Posterior vena cava (tissue), 2 donors: Measurements from ENCODE around the gene SRSF6. TPM values are rescaled to one million over a fixed set of nuclear protein-coding genes. Genes with fewer than 3 reads are reported as not detected.
"Not testable (repeated sequence)": the region's sequence is repeated elsewhere in the genome, so short reads cannot be mapped to it uniquely, and the experiment has no call there.

Experiments used
- DNase-seq: peaks from one replicate; pipeline ENCODE4 v3.0.0-alpha.2; 2020; ENCODE audit warnings: low spot score
- intact Hi-C, 2 donors: fragments of 100-400 bp; cut with DNase I; formaldehyde crosslinking; loops; one replicate each; pipeline versions ENCODE4 v1.14.1 to v1.14.2; 2022 to 2023
- long read RNA-seq, 2 donors: library from polyadenylated mRNA; unstranded; transcript quantifications; one replicate each; pipeline ENCODE4 v2.0.0, GENCODE V29; 2020 to 2021
- total RNA-seq, 2 donors: library from RNA; stranded (reverse); fragmentation: NEBNext Ultra II Directional; extraction: Animal tissue kit (Norgen Biotek cat#: 25700); gene quantifications; one replicate each; pipeline ENCODE4 v1.2.1, GENCODE V29; 2021
- donor health status: DM: yes; HTN: yes; CAD: no.
- donor health status: DM: yes; HTN: yes; CAD: no.

Gene SRSF6
- total RNA-seq, result 10 to 100 TPM; 58.5 to 70.4 TPM
- long read RNA-seq, donor 1, full-length matches to known transcripts, result 4 of 9 reads
- long read RNA-seq, donor 1, partial matches to known transcripts, result 4 of 9 reads
- long read RNA-seq, donor 1, other reads (novel, unspliced or antisense), result 1 of 9 reads
- long read RNA-seq, donor 2, full-length matches to known transcripts, result 4 of 15 reads
- long read RNA-seq, donor 2, partial matches to known transcripts, result 2 of 15 reads
- long read RNA-seq, donor 2, other reads (novel, unspliced or antisense), result 9 of 15 reads

DNA sequence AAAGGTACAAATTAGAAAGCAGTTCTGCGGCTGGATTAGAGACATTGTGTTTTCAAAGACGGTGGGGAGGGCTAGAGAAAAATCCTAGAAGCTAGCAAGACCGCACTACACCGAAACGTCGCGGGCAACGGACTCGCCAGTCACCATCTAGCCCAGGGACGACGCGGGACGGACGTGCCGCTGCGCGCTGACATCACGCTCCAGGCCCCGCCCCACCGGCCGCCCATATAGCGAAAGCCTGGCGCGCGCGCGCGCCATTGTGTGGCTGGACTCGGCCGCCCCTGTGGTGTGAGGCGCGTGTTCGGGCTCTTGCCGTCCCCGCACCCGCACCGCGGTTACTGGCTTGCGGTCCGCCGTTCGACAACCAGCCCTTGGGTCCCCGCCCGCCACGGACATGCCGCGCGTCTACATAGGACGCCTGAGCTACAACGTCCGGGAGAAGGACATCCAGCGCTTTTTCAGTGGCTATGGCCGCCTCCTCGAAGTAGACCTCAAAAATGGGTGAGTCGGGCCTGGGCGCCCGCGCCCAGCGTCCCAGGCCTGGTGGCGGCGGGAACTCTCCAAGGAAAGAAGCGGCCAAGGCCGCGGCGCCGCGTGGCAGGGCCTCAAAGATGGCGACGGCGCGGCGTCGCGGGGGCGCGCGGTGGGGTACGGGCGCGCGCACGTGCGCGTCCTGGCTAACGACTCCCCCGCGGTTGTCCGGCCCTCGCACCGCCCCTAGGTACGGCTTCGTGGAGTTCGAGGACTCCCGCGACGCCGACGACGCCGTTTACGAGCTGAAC, at the start of gene SRSF6:
SRSF6 (plus strand) TSS at position 257 of the 782 bp plus-strand sequence; CDS start at position 395, 138 bp downstream.
- intact Hi-C loops, result no loop called here
- peak; percentile 99 for DNase-seq

DNA sequence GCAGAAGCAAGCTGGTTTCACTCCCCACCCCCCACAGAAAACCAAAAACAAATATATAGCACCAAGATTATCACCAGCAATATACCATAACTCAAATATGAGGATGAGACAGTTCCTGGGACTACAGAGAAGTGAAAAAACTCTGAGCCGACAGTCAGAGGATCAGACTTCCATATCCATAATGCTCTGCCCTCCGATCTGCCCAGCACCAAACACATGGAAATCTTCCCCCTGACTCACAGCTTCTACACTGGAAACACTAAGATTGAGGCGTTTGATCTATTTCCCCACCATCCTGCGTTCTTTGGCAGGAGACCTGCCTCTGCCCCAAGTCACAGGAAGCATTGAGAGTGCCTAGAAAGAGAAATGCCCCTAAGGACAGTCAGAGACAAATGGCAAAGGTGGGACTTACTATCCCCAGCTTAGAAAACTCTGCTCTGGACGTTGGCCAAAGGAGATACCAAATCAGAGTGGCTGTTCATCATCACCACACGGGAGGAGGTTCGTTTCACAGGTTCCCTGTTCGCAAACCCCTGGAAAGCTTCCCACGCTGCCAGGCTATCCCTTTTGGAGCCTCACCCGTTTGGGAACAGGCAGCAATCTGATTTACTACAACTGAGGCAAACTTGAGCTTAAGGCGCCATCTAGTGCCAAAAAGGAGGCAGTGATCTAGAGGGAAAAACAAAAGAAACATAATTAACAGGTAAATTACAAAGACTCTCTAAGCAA, 48.7 kb upstream of the SRSF6 start:
- intact Hi-C loops, result no loop called here
- no peak for DNase-seq

DNA sequence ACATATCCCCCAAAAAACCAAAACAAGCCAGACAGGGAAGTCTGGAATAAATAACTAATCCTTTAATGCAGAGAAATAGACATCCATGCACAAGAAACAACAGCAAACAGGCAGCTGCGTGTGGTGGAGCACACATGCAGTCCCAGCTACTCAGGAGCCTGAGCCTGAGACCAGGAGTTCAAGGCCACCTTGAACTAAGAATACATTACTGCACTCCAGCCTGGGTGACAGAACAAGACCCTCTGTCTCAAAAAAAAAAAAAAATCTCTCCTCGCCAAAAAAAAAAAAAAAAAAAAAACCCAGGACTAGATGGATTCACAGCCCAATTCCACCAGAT, 48.2 kb upstream of the SRSF6 start:
- DNase-seq, result no peak
- intact Hi-C loops, result no loop called here

DNA sequence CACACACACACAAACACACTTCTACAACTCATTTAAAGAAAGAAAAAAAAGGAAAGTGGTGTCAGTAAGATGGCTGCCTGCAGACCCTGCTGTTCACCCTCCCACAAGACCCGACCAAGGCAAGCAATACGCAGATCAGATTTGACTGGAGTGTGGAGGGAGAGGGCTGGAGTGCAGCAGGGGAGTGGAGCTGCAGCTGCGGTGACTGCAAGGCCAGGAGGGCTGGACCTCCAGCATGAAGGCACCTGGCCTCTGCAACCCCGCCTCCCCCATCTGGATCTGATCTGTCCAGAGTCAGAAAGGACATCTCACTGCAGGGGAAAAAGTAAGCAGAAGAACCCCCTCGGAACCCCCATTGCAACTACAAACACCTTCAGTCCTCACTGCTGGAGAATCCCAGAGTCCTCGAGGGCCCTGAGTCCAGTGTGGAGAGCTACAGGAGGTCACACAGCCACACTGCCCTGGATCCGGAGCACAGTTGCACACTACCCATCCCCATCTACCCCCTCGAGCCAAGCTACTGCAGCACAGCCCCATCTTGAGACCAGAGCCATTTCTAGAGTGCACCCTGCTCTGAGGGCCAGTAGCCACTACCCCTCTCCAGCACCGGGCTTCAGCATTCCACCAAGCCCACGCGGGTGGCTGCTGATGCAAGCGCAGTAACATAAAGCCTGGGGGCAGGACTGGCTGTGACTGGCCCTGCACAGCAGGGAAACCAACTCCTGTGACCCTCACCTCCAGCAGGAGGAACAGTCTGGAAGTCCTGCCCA, 41.9 kb upstream of the SRSF6 start:
- intact Hi-C loops, result no loop called here
- no peak for DNase-seq

DNA sequence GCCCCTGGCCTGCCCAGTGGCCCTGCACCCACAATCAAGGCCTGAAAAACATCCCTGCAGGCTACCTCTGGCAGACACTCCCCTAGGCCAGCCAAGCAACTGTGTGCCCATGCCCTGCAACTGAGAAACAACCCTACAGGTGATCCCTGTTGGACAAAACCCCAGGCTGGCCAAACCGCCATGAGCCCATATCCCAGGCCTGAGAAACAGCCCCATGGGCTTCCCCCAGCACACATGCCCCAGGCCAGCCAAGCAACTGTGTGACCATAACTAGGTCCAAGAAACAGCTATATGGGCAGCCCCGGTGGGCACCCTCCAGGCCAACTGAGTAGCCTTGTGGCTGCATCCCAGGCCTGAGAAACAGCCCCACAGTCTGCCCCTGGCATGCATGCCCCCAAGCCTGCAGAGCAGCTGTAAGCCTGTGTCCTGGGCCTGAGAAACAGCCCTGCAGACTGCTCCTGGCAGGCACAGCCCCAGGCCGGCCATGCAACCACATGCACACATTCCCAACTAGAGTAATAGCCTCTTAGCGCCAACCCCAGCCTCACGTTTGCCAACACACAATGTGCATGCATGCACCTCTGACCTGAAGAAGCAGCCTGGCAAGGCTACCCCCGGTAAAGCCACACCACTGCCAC, 41.0 kb upstream of the SRSF6 start:
- no peak for DNase-seq
- intact Hi-C loops, result no loop called here

DNA sequence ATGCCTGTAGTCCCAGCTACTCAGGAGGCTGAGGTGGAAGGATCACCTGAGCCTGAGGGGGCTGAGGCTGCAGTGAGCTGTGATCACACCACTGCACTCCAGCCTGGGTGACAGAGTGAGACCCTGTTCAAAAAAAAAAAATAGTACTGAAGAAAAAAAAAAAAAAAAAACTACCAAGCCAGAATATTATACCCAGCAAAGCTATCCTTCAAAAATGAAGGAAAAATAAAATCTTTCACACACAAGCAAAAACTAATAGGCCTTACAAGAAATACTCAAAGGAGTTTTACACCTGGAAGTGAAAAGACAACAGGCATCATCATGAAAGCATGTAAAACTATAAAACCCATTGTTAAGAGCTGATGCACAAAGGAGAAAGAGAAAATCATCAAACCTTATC, 37.5 kb upstream of the SRSF6 start:
- intact Hi-C loops, result no loop called here

DNA sequence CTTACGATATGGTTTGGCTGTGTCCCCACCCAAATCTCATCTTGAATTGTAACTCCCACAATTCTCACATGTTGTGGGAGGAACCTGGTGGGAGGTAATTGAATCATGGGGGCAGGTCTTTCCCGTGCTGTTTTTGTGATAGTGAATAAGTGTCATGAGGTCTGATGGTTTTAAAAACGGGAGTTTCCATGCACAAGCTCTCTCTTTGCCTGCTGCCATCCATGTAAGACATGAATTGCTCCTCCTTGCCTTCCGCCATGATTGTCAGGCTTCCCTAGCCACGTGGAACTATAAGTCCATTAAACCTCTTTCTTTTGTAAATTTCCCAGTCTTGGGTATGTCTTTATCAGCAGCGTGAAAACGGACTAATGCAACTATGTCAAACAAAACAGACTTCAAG, 36.8 kb upstream of the SRSF6 start:
- intact Hi-C loops, DNase-seq: not testable (repeated sequence)

More for the DNA sequence above, 37.5 kb upstream of the SRSF6 start:
- no peak for DNase-seq

DNA sequence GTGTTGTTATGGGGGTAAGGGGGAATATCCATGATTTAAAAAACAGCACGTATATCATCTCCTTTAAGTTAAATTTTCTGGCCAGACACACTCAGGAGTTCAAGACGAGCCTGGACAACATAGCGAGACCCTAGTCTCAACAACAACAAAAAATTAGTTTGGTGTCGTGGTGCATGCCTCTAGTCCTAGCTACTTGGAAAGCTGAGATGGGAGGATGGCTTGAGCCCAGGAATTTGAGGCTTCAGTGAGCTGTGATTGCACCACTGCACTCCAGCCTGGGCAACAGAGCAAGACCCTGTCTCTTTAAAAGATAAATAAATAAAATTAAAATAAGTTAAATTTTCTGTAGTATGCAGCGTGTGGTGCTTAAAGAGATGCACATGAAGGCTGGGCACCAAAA, 31.5 kb upstream of the SRSF6 start:
- intact Hi-C loops, result no loop called here
- DNase-seq, result no peak

DNA sequence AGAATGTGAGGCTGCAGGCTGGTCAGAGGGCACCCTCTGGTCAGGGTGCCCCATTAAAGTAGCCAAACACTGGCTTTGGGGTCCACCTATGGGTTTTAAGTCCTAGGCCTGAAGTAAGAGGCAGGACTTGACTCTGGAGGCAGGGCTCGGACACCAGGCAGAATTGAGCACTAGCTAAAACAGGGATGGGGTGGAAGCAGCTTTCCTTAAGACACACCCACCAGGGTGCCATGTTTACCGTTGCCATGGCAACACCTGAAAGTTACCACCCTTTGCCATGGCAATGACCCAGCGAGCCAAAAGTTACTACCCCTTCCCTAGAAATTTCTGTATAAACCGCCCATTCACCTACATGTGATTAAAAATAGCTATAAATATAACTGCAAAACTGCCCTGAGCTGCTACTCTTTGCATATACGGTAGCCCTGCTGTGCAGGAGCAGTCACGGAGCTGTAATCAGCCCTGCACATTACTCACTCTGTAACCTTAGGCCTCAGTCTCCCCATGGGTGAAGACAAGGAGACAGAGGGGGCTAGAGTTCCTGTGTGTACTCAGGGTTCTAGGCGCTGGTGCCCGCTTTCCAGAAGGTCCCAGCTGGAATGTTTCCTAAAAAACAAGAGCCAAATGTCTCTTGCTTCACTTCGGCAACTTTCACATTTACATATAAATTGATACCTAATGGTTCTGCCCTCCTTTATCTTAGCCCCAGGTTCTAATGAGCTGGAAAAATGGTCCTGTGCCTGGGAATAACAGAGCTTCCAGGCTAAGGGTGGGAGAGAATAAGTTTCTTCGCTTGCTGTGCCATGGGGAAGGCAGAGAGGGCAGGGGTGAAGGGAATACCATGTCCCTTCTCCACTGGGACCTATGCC, 27.2 kb upstream of the SRSF6 start:
- no peak for DNase-seq
- intact Hi-C loops, result no loop called here

DNA sequence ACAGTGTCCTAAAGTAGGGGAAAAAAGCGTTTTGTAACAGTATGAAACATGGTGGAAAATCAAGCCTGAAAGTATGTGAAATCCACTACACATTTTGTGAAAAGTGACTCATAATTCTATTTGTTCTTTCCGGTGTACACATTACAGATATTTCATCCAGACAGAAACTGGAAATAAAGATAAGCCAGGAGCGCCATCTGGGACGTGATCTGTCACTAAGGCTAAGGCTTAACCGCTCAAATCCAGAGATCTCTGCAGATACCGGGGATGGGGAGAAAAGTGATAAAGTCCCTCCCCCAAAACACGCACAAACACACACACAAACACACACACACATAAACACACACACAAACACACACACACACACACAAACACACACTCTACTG, 26.6 kb upstream of the SRSF6 start:
- intact Hi-C loops, result no loop called here
- DNase-seq, result no peak

DNA sequence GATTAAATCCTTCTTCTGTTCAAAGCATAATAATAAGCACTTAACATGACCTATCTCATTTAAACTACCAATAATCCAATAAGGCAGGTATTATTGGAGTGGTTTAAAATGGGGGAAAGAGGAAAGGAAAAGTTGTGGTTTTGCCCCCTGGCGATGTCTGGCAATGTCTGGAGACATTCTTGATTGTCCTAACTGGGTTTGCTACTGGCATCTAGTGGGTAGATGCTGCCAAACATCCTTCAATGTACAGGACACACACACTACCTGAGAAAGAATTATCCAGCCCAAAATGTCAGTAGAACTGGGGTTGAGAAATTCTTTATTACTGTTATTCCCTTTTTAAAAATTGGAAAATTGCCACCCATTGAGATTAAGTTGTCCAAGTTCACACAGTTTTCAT, 25.2 kb upstream of the SRSF6 start:
- intact Hi-C loops, result no loop called here
- DNase-seq, result no peak

DNA sequence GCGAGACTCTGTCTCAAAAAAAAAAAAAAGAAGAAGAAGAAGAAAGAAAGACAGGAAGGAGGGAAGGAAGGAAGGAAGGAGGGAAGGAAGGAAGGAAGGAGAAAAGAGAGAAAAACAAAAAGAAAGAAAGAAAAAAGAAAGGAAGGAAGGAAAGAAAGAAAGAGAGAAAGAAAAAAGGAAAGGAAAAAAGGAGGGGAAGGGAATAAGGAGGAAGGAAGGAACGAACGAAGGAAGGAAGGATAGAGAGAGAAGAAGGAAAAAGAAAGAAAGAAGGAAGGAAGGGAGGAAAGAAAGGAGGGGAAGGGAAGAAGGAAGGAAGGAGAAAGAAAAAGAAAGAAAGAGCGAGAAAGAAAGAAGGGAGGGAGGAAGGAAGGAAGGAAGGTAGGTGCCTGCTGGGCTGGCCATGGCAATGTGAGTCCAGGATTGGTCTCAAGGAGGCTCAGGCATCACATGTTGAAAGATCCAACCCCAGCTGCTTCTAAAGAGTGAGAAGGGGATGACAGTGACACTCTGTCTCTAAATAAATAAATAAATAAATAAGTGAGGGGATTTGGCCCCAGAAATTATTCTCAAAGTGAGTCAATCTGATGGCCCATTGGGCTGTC, 24.3 kb upstream of the SRSF6 start:
- intact Hi-C loops, result no loop called here

DNA sequence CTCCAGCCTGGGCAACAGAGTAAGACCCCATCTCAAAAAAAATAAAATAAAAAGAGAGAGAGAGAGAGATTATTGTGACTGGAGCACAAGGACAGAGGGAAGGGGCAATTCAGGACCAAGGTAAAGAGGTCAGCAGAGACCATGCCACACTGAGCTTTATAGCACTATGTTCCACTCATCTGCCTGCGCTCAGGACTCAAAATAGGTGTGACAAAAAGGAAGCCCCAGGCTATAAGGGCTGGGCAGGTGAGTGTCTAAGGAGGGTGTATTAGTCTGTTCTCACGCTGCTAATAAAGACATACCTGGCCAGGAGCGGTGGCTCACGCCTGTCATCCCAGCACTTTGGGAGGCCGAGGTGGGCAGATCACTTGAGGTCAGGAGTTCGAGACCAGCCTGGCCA, 23.1 kb upstream of the SRSF6 start:
- DNase-seq, result no peak
- intact Hi-C loops, result no loop called here

More for the DNA sequence above, 24.3 kb upstream of the SRSF6 start:
- no peak for DNase-seq

DNA sequence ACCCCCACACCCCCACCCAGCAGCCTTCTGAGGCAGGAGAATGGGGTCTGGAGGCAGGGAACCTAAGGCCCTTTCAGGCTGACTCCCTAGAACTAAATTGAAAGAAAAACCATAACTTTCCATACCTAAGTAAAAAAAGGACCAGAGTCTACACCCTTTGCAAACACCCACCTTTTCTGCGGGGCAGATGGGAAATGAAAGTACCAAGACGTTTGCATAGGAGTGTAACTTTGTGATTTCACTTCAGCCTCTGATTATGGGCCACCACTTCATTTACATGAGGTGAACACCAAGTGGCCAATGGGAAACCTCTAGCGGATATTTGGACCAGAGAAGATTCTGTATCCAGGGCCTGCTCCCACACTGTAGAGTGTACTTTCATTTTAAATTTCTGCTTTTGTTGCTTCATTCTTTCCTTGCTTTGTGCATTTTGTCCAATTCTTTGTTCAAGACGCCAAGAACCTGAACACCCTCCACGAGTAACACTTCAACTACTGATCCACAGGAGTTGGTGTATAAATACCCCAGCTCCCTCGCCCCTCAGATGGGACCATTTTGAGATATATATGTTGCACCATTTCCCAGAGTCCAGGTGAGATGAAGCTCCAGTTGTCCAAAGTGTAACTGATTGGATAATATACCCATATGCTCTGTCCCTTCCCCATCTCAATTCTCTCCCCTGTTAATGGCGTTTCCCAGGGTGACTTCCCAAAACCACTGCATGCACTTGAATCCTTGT, 18.9 kb upstream of the SRSF6 start:
- intact Hi-C loops, result no loop called here
- no peak for DNase-seq

DNA sequence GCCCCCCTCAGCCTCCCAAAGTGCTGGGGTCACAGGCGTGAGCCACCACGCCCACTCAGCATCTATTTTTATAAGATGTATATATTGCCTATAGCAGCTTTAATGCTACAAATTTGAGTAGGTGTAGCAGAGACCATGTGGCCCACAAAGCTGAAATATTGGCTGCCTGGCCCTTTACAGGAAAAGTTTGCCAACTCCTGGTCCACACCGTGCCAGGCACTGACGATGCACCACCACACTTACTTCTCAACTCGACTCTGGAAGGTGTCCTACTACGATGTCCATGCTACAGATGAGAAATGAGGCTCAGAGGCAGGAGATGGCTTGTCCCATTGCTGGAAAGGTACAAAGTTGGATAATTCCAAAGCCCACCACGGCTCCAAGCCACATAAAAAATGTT, 17.2 kb upstream of the SRSF6 start:
- intact Hi-C loops, result no loop called here
- DNase-seq, result no peak

DNA sequence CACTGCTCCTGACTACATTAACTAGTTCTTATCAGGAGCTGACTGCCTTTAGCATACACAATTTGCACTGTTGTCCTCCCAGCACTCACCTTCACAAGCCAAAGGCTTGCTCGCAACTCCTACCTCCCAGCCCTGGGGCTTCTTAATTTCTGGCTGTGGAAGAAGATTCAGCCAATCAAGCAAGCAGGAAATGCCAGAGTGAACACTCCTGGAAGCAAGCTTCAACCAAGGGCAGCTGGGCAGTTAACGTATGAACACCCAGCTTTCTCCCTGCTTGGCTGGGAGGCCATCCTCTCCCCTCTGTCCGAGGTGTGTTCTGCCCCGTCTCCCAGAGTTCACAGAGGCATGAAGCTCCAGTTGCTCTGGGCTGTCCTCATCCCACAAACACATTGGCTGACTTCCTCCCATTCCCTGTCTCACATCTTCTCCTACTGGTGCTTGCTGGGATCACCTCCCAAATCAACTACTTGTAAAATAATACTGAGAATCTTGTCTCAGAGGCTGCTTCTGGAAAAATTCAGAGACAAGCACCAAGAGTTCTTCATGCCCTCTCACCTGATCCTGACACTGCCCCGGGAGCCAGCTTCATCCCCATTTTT, 15.3 kb upstream of the SRSF6 start:
- DNase-seq, result no peak
- intact Hi-C loops, result no loop called here

DNA sequence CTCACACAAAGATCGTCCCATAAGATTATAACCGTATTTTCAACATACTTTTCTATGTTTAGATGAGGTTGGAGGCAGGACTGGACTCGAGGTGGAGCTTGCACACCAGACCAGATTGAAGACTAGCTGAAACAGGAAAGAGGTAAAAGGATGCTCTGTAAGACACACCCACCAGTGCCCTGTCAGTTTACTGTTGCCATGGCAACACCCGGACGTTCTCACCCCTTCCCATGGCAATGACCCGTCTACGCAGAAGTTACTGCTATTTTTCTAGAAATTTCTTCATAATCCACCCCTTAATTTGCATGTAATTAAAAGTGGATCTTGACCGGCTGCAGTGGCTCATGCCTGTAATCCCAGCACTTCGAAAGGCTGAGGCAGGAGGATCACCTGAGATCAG, 13.6 kb upstream of the SRSF6 start:
- no peak for DNase-seq
- intact Hi-C loops, result no loop called here
